Stimulated activated CD4-positive, alpha-beta T cell treated with anti-CD3 and anti-CD28 coated beads, Interleukin-2, amount 100 ng/mL, for 4 hours (primary cell): Measurements from ENCODE around the gene SEC62.
"Not testable (repeated sequence)": the region's sequence is repeated elsewhere in the genome, so short reads cannot be mapped to it uniquely, and the experiment has no call there.

Experiments used
- DNase-seq: peaks from one replicate; pipeline ENCODE4 v3.0.0-alpha.2; 2020; ENCODE audit warnings: low read depth

The SEC62 gene

DNA sequence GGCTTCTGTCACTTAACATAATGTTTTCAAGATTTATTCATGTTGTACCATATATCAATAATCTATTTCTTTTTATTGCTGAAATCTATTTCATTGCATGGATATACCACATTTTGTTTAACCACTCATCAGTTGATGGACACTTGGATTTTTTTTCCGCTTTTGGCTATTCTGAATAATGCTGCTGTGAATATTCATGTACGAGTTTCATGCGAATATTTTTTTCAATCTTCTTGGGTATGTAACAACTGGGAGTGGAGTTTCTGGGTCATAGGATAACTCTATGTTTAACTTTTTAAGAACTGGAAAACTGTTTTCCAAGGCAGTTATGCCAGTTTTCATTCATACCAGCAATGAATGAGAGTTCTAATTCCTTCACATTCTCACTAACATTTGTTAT is 49.5 kb downstream of the SEC62 start:
- DNase-seq, result no peak

DNA sequence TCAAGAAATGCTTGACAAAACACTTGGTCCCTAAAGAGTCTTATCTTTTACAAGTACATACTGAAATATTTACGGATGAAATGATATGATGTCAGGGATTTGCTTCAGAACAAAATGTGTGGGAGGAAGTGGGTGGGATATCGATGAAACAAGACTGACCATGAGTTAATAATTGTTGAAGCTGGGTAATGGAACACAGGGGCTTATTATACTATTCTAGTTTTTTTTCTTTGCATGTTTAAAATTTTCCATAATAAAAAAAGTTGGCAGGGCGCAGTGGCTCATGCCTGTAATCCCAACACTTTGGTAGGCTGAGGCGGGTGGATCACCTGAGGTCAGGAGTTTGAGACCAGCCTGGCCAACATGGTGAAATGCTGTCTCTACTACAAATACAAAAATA is 52.7 kb downstream of the SEC62 start:
- DNase-seq, result not testable (repeated sequence)

- no peak for DNase-seq
Observed at GRCh38 chr3:170021083-170021482, 54.5 kb downstream of the SEC62 start.

GRCh38 chr3:170022336-170022735 is 55.7 kb downstream of the SEC62 start:
- DNase-seq, result no peak

GRCh38 chr3:170023165-170023564 is 56.6 kb downstream of the SEC62 start:
- DNase-seq, result no peak

- DNase-seq, result no peak
Observed at GRCh38 chr3:170024581-170024980, 58.0 kb downstream of the SEC62 start.

DNA sequence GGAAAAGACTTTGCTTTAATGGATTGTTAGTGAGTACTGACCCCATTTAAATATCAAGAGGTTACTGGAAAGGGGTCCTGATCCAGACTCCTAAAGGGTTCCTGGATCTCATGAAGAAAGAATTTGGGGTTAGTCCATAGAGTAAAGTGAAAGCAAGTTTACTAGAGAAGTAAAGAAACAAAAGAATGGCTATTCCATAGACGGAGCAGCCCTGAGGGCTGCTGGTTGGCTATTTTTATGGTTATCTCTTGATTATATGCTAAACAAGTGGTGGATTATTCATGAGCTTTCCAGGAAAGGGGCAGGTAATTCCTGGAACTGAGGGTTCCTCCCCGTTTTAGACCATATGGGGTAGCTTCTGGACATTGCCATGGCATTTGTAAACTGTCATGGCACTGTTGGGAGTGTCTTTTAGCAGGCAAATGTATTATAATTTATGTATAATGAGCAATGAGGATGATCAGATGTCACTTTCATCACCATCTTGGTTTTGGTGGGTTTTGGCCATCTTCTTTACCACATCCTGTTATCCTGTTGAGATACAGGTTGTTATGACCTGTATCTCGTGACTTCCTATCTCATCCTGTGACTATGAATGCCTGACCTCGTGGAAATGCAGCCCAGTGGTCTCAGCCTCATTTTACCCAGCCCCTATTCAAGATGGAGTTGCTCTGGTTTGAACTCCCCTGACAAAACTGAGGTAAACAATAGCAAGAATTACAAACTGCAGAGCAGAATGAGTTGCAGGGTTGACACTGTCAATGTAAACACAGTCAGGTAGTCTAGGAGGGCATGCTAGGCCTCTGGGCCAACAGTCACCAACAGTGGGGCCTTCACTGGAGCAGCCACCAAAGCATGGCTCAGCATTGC is 60.9 kb downstream of the SEC62 start:
- no peak for DNase-seq

GRCh38 chr3:170033489-170033888 is 66.9 kb downstream of the SEC62 start:
- DNase-seq, result peak; percentile 8

GRCh38 chr3:170037463-170038433 is 71.1 kb downstream of the SEC62 start, which contains the start of gene GPR160:
Gene GPR160, plus strand, starts transcription at chr3:170037995. Its CDS starts 45,978 bp downstream, at chr3:170083973.
- DNase-seq, result peak; percentile 64

DNA sequence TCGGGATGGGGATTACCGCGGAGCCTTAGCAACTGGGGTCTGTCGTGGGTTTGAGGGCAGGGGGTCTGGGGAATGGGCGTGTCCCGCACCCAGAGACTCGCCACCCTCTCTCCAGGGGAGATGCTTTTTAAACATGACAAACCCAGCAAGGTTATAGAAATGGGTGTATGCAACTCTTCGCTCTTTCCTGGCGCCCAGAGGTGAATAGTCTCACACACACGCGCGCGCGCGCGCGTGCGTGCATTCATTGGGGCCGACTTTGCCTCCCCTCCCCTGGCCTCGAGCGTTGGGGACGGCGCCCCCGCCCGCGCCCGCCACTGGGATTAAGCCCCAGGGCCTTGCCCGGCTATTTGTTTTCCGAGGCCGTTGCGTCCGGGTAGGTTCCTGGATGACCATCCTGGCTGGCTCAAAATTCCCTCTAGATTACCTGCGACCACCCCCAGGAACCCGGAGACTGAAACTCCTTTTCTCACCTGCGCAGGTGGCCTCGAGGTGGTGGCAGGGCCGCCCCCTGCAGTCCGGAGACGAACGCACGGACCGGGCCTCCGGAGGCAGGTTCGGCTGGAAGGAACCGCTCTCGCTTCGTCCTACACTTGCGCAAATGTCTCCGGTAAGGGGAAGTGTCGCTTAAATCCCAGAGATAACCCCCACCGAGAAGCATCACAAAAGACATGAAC is 72.0 kb downstream of the SEC62 start:
- DNase-seq, result no peak

DNA sequence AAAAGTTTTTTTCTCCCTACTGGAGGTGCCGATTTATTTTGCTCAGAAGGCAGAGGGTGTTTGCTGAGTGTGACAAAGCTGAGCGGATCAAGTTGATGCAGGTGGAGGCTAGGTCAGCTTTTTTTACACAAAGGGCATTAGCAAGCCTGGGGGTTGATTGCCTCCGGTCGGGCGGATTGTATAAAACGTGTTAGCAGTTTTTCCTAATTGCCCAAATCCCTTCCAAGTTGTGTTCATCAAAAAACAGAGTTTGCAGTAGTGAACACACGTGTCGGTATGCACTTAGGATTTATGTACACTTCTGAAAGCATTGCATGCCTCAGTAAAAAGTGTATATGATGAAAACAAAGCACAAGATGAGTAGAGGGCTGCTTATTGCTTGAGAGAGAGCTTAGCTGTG is 73.8 kb downstream of the SEC62 start:
- no peak for DNase-seq

- no peak for DNase-seq
Observed at GRCh38 chr3:170043506-170043905, 76.9 kb downstream of the SEC62 start.

DNA sequence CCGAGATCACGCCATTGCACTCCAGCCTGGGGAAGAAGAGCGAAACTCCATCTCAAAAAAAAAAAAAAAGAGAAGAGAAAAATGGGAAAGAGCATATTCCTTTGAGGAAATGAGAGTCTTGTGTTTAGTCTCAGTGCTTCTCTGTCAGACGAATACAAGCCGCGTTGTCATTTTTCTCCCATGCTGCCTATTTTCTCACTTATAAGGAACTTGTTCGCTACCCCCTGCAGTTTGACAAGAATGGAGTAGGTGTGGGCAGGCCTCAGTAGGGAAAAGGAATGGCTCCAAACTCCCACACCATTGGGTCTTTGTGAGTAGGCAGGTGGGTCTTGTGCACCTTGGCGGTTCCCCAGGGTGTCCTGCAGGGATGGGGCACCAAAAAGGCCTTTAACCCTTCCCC is 77.7 kb downstream of the SEC62 start:
- DNase-seq, result no peak

DNA sequence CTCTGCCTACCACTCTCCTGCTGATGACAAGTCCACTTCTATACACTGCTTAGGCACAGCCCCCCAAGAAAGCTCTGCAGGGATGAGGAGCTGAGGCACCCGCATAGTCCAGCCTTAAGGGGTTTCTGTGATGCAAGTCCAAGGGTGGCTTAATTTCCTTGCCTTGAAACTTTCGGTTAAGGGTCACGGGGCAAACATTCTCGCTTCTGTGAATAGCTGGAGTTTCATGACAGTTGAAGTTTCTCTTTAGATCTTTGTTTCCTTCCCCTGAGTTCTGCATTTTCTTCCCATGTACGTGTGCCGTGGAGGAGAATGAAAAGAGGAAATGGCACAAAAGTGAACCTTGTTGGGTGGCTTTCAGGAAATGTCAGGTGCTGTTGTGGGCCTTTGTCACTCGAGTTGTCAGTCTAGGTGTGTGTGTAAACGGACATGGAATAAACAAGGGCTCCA is 78.2 kb downstream of the SEC62 start:
- DNase-seq, result no peak

DNA sequence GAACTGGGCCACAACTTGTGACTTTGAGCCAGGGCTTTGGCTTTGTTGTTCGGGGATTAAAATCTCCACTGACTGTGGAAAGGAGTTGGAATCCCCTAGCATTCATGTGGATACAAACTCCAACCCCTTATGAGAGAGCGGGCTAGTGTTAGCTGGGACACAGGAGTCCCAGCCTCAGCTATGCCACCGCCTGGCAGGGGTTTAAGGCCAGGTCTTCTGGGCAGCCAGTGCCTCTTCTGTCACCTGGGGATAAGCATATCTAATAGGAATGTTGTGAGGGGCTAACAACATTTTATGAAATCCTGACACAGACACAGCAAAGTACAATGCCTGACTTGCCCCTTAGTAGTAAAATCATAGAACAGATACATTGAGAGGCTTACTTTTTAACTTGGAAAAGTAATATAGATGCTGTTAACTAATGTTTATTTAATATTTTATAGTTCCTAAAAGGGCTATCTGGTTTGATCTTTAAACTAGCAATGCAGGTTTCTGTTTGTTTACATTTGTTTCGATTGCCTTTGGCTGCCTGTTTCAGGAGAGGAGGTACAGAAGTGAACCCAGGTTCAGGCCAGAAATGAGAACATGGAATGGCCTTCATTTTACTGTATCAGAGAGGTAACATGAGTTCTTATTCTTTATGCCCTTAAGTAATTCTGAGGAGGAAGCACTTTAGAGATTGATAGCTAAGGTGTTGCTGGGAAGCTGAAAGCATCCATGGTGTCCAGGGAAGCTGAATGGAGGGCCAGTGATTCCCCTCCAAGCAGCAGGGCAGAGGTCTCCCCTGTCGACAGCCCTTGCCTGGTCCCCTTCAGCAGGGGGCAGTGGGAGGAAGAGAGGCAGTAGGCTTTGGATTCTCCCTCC is 79.9 kb downstream of the SEC62 start:
- no peak for DNase-seq

DNA sequence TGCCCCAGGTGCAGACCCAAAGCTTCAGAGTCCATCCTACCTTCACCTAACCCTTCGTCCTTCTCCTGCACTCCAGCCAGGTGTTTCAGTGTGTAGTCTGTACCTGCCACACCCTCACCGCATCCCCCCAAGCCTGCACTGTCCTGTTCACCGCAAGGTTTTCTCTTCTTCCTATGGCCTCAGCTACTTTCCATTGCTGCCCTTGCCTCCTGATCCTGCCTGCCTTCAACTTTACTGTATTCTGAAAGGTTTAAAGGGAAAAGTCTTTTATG is 80.5 kb downstream of the SEC62 start:
- DNase-seq, result no peak
